MM.1S (cell line): ENCODE measurements around the gene UXS1.

Source experiments
- CTCF ChIP-seq: fragments of 300-600 bp; sonication (generic); IDR thresholded peaks from 2 replicates; pipeline ENCODE4 v1.5.1; 2016; ENCODE audit warnings: antibody characterized with exemption, low read length, mixed read lengths
- EZH2 ChIP-seq: fragments of 300-600 bp; sonication (generic); optimal IDR thresholded peaks from 2 replicates; pipeline ENCODE3; 2017; ENCODE audit warnings: low read depth, mild to moderate bottlenecking, antibody characterized with exemption, low read length, mixed read lengths
- EZH2phosphoT487 ChIP-seq: fragments of 300-600 bp; sonication (generic); IDR thresholded peaks from 2 replicates; pipeline ENCODE4 v1.6.1; 2018; ENCODE audit warnings: antibody characterized with exemption, low read length

GRCh38 chr2:106195981-106196380, 1.9 kb upstream of the UXS1 start:
- TF ChIP-seq CTCF (no peak), EZH2phosphoT487 (no peak), EZH2 (no peak)
